ENCODE measurements around the gene ZNF134.

ZNF134 gene

DNA sequence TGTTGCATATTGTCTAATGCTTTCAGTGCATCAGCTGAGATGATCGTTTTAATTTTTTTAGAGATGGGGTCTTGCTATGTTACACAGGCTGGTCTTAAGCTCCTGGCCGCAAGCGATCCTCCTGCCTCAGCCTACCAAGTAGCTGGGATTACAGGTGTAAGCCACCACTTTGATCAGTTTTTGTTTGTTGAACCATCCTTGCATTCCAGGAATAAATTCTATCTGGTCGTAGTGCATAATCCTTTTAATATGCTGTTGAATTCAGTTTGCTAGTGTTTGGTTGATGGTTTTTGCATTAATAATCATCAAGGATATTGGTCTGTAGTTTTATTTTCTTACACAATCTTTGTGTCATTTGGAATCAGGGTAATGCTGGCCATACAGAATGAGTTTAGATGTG is 23.3 kb downstream of the ZNF134 start:
- TF ChIP-seq, protein P1, sequence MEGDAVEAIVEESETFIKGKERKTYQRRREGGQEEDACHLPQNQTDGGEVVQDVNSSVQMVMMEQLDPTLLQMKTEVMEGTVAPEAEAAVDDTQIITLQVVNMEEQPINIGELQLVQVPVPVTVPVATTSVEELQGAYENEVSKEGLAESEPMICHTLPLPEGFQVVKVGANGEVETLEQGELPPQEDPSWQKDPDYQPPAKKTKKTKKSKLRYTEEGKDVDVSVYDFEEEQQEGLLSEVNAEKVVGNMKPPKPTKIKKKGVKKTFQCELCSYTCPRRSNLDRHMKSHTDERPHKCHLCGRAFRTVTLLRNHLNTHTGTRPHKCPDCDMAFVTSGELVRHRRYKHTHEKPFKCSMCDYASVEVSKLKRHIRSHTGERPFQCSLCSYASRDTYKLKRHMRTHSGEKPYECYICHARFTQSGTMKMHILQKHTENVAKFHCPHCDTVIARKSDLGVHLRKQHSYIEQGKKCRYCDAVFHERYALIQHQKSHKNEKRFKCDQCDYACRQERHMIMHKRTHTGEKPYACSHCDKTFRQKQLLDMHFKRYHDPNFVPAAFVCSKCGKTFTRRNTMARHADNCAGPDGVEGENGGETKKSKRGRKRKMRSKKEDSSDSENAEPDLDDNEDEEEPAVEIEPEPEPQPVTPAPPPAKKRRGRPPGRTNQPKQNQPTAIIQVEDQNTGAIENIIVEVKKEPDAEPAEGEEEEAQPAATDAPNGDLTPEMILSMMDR (IDR thresholded peaks at IDR 0.05; ENCODE audit: low read depth, low read length, missing control alignments) = no peak
- no peak overlapping the region for H3K4me3 ChIP-seq (ENCODE audit: low read depth, low read length)
- in situ Hi-C loops (cut with HindIII; ENCODE audit: low sequenced_read_pairs) = no loop called here
- DNase-seq (ENCODE audit: low read depth) = no peak

DNA sequence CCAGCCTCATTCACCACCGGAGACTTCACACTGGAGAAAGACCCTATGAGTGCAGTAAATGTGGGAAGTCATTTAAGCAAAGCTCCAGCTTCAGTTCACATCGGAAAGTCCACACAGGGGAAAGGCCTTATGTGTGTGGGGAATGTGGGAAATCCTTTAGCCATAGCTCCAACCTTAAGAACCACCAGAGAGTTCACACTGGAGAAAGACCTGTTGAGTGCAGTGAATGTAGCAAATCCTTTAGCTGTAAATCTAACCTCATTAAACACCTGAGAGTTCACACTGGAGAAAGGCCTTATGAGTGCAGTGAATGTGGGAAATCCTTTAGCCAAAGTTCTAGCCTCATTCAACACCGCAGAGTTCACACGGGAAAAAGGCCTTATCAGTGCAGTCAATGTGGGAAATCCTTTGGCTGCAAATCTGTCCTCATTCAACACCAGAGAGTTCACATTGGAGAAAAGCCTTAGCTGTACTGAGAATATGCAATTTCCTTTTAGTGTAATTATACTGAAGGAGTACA is 27.7 kb downstream of the ZNF134 start:
- in situ Hi-C loops (cut with HindIII; ENCODE audit: low sequenced_read_pairs) = no loop called here
- TF ChIP-seq, protein P1 (IDR thresholded peaks at IDR 0.05; ENCODE audit: low read depth, low read length, missing control alignments) = no peak

DNA sequence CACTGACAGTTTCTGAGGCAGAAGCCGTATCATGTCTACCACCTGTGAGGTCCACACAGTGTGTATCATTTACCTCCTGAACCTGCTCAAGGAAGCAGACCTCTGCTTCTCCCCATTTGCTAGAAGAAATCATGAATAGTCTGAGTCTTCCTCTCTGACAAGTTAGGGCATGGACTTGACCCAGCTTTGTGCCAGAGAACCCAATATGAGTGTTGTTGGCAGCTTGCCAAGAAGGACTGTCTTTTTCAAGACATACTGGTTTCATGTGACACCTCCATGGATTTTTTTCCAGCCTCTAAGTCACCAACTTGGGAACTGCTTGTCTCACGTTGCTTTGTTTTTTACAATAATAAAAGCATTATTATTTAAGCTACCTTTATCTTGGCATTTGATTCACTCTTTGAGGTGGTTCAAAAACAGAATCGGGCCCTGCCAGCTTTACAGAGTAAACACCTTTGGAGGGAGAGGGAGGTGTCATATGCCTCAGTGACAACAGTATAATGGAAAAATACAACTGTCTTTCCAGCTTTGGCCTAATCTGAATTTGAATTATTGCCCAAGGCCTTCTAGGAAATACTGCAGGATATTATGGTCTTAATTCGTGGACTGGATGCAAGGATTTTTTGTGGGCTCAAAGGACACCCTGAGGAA is 28.5 kb downstream of the ZNF134 start:
- in situ Hi-C loops (cut with HindIII; ENCODE audit: low sequenced_read_pairs) = no loop called here
- no peak overlapping the region for H3K4me3 ChIP-seq (ENCODE audit: low read depth, low read length)
- TF ChIP-seq, protein P1 (IDR thresholded peaks at IDR 0.05; ENCODE audit: low read depth, low read length, missing control alignments) = no peak
- no peak for DNase-seq (ENCODE audit: low read depth)

More for the DNA sequence above, 27.7 kb downstream of the ZNF134 start:
- DNase-seq (ENCODE audit: low read depth) = no peak
- H3K4me3 ChIP-seq (ENCODE audit: low read depth, low read length) = no peak overlapping the region

DNA sequence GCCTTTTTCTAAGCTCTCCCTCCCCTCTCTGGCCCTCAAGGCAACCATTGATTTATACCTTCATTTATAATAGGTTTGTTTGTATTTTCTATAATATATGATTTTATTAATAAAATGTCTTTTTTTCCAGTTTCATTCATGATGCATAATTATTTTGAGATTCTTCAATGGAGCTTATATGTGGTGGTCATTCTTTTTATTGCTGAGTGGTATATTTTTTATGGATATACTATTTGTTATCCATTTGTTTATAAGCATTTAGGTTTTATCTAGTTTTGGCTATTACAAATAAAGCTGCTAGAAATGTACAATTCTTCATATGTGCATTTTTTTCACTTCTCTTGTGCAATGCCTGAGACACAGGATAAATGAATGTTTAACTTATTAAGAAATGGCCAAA is 29.7 kb downstream of the ZNF134 start:
- DNase-seq (ENCODE audit: low read depth) = no peak
- in situ Hi-C loops (cut with HindIII; ENCODE audit: low sequenced_read_pairs) = no loop called here
- TF ChIP-seq, protein P1 (IDR thresholded peaks at IDR 0.05; ENCODE audit: low read depth, low read length, missing control alignments) = no peak
- H3K4me3 ChIP-seq (ENCODE audit: low read depth, low read length) = no peak overlapping the region

DNA sequence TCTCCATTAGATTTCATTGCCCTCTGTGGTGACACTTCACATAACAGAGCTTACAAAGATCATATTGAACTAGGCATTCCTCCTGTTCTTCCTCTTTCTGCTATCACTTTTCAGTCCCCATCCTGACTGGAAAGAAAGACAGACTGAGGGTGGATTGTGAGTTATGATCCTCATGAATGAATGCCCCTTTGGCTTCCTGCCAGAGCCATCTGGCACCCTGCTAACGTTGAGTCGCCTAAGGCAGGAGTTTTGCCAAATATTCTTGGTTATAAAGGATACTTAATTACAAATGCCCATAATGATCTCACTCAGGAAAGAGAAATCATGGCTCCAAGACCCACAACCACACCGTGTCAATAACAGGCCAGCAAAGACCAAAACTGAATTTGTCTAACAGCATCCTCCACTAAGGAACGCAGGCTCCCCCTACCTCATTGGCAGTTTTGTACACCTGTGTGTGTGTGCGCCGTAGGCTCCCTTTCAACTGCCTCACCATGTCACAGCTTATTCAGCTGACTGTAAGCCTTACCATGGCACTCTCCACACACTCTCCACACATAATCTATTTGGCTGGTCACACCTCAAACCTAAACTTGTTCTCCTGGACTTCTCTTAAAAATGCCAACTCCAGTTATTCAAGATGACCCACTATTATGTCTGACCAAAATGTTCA is 34.4 kb downstream of the ZNF134 start:
- DNase-seq (ENCODE audit: low read depth) = no peak
- TF ChIP-seq, protein P1 (IDR thresholded peaks at IDR 0.05; ENCODE audit: low read depth, low read length, missing control alignments) = no peak
- in situ Hi-C loops (cut with HindIII; ENCODE audit: low sequenced_read_pairs) = no loop called here

DNA sequence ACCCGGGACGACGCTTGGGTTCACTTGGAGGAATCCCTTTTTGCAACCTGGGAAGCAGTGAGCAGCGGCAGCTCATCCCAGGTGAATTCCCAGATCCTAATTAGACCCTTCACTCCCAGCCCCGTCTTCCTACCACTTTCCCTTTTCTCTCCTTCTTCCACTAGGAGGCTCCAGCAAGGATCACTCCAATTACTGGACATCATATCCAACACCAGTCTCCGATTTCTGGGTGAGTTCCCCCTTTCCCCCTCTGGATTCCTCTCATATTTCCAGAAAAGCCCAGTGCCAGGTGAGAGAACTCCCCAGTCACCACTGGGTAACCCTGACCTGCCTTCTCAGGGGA is 37.6 kb downstream of the ZNF134 start:
- DNase-seq (ENCODE audit: low read depth) = no peak
- in situ Hi-C loops (cut with HindIII; ENCODE audit: low sequenced_read_pairs) = no loop called here
- TF ChIP-seq, protein P1 (IDR thresholded peaks at IDR 0.05; ENCODE audit: low read depth, low read length, missing control alignments) = no peak
- no peak overlapping the region for H3K4me3 ChIP-seq (ENCODE audit: low read depth, low read length)

More for the DNA sequence above, 34.4 kb downstream of the ZNF134 start:
- H3K4me3 ChIP-seq (ENCODE audit: low read depth, low read length) = no peak overlapping the region
